Esophagus squamous epithelium (tissue), 4 donors: ENCODE results near the gene PAX6.

Experiments
- CTCF ChIP-seq, 6 experiments: fragments of 450-650 bp in 4 of 6; fragments of 200-600 bp in 2 of 6; sonication (generic) in 2 of 6; IDR thresholded peaks; one replicate each; pipeline ENCODE4 v1.5.1; 2016 to 2019; ENCODE audit warnings: antibody characterized with exemption in 6 of 6, mild to moderate bottlenecking in 4 of 6, moderate library complexity in 4 of 6
- POLR2A ChIP-seq, 4 donors: fragments of 450-650 bp; IDR thresholded peaks; one replicate each; pipeline ENCODE4 v1.6.1; 2017; ENCODE audit warnings: antibody characterized with exemption in 4 of 4, mild to moderate bottlenecking in 4 of 4, moderate library complexity in 3 of 4

- no peak for TF ChIP-seq CTCF (IDR thresholded peaks at IDR 0.05)
- no peak for TF ChIP-seq POLR2A (IDR thresholded peaks at IDR 0.05)
Observed at GRCh38 chr11:31782257-31782656, 28.9 kb downstream of the PAX6 start.
